GM19452 (cell line): ENCODE results near the gene OGDHL.
"Not testable (repeated sequence)": the region's sequence is repeated elsewhere in the genome, so short reads cannot be mapped to it uniquely, and the experiment has no call there.

Source experiments
- ATAC-seq: cut with Tn5 transposase; IDR thresholded peaks from one replicate; pipeline ENCODE4 v1.9.1; 2021; ENCODE audit not compliant: unreplicated experiment

OGDHL gene

DNA sequence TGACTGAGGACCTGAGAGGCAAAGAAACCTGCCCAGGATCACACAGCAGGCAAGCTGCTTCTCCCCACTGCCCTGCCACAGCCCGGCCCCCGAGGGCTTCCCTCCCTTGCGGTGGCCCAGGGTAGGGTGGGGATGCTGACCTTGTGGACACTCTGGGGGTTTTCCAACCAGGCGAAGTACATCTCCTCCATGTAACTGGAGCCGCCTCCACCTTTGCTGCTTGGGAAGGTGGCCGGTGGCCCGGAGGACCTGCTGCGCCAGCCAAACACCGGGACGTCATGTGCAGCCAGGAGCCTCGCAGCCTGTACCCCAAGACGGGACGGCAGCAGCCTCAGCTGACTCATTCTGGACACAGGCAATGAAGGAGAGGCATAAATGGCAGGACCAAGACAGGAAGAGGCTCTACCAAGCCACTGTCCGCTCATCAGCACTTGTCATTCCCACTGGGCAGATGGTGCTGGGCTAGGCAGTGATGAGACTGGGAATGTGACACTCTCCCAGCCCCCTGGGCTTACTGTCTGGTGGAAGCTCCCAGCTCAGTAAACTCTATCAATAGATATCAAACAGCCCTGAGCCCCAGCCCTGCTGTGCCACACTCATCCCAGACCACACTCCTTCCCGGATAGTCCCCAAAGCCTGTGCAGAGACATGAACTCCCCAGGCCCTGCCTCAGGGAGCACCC lies 3.7 kb downstream of the OGDHL start:
- ATAC-seq: no peak

GRCh38 chr10:49756641-49757040 lies 5.5 kb downstream of the OGDHL start:
- ATAC-seq: no peak

- ATAC-seq: no peak
These were observed 6.1 kb downstream of the OGDHL start for GRCh38 chr10:49756031-49756430.

- ATAC-seq: not testable (repeated sequence)
These were observed 7.2 kb downstream of the OGDHL start for GRCh38 chr10:49754951-49755350.

DNA sequence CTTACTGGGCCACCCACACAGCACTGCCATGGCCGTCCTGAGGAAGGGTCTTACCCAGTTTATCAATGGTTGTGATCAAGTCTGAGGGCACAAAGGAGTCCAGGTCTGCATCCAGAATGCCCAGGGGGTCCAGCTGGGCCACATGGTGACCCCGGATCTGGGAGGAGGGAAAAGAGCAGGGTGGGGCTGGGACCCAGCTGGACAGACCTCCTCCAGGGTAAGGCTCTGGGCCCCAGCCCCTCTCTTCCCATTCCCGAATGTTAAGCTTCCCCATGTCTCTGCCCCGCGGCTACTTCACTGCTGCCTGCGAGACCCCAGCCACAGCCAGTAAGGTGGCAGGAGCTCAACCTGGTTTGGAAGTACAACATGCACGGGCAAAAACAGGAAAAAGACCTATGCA lies 9.5 kb downstream of the OGDHL start:
- ATAC-seq: no peak

- no peak for ATAC-seq
These were observed 10.2 kb downstream of the OGDHL start for GRCh38 chr10:49751636-49752510.

GRCh38 chr10:49751216-49751615 lies 10.9 kb downstream of the OGDHL start:
- ATAC-seq: no peak

GRCh38 chr10:49750546-49750945 lies 11.6 kb downstream of the OGDHL start:
- no peak for ATAC-seq

DNA sequence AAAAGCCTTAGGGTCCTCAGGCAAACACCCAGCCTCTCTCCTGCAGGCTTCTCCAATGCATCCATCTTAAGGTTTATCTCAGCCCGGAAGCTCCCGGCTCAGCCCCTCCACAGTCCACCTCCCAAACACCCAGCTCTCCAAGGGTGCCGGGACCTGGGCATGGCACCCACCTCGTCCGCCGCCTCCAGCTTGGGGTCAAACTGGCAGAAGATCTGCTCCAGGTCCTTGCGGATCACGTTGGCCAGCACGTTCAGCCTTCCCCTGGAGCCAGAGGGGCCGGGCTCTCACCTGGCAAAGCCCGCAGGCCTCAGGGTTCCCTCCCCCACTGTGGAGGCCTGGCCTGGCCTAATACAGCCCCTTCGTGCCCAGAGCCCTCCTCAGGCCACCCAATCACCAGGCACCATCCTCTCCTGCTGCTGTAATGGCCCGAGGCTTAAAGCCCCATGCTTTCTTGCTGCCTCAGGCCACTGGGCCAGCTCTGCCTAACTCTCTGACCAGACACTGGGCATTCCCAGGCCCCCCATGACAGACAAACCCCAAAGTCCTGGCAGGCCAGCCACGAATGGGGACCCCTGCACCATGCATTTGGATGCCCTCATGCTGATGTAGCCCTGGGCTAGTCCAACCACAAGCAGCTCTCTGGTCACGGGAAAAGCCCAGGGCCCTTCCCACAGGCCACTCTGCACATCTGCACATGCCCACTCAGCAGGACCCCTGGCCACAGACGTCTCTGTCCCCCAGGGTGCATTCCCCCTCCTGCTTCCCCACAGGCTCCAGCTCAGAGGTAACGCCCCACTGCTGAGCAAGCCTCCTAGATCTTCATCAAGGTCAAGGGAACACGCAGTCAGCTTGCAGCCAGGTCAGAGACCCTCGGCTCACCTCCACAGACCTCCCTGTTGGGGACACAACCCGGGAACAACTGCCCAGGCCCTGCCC lies 12.3 kb downstream of the OGDHL start:
- no peak for ATAC-seq

DNA sequence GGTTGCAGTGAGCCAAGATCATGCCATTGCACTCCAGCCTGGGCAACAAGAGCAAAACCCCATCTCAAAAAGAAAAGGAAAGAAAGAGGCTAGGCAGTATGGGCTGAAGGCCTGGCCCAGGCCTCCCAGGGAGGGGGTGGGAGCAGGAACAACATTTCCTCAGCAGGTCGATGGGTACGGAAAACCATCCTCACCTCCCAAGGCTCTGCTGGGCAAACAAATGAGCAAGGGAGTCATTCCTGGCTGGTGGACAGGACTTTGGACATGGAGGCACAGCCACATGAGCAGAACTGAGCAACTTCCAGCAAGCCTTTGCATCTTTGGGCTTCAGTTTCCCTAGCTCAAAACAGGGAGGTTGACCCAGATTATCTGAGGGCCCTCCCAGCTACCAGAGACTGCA lies 13.0 kb downstream of the OGDHL start:
- no peak for ATAC-seq

DNA sequence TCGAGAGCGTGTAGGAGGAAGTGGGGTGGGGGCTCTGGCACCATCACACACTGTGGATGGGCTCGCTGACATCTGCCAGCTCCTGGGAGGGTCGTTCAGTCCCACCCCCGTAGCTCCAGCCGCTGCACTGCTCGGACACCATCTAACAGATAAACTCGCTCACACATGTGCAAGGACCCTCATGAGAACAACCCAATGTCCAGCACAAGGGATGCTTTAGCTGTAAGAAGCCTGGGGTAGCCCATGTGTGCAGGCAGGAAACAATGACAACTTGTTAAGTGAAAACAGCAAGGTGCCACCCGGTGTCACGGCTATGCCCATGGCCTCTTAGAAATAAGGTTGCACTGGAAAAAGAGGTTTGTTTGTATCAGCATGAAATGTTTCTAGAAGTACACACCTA lies 14.1 kb downstream of the OGDHL start:
- ATAC-seq: no peak

- no peak for ATAC-seq
These were observed 14.8 kb downstream of the OGDHL start for GRCh38 chr10:49747303-49747646.

DNA sequence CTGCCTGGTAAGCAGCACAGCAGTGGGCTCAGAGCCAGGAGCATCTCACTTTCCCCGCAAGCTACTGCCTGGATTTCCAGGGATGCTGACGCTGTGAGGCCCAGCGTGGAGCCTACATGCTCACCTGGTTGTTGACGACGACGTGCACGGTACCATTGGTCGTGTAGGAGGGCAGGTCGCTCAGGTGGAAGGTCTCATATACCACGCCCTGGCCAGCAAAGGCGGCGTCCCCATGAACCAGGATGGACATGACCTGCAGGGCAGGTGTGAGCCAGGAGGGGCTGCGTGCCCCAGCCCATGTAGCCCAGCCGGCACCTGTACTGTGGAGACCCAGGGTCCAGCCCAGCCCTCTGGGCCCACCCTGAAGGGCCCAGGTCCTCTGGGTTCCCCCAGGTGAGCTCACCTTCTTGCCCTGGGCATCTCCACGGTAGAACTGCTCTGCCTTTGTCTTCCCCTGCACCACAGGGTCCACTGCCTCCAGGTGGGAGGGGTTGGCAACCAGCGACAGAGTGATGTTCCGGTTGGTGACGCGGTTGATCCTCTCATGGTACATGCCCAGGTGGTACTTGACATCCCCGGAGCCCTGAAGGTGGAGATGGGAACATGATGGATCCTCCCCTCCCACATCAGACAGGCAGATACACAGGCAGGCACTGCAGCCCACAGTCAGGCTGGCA lies 15.4 kb downstream of the OGDHL start:
- ATAC-seq: no peak

GRCh38 chr10:49745756-49746155 lies 16.4 kb downstream of the OGDHL start:
- no peak for ATAC-seq

GRCh38 chr10:49744924-49745605 lies 17.1 kb downstream of the OGDHL start:
- ATAC-seq: no peak

- ATAC-seq: no peak
These were observed 17.9 kb downstream of the OGDHL start for GRCh38 chr10:49744091-49744685.

- no peak for ATAC-seq
These were observed 18.6 kb downstream of the OGDHL start for GRCh38 chr10:49743464-49744075.

DNA sequence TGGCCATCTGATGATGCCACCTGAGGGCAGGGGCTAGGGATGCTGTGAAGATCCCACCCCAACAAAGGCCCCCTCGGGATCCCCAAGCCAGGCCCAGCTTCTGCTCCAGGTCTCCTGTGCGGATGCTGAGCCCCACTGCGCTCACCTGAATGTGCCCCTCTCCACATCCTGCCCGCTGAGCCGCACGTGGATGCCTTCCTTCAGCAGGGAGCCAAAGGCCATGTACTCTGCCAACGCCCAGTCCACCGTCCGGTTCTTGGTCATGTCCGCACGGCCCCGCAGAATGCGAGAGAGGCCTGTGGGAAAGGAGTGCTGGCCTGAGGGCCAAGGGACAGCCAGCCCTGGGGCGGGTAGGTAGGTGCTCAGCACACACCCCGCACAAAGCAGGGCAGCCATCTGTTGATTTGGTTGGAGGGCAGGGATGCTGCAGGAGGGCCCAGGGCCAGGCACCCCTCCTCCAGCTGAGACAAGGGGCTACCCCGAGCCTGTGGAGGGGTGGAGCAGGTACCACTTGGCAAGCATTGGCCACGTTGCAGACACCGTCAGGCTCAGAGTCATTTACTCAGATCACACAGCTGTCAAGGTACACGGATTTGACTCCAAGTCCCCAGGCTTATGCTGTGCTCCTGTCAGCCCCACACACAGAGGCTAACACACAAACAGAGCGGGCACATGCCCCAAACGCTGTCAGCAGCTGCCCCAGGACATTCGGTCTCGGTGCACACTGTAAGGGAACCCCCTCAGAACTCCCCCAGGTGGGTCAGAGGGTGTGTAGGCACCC lies 19.2 kb downstream of the OGDHL start:
- no peak for ATAC-seq
